Dendritic cell treated with granulocyte-macrophage colony-stimulating factor and Interleukin-4, amounts not matched to agents 40 ng/mL and 50 ng/mL, for 4 days (primary cell): Measurements from ENCODE around the gene PKD2.

Experiments
- H3K27ac Mint-ChIP-seq: one replicate; pipeline ENCODE4 v1.8.0; 2022; ENCODE audit warnings: mild to moderate bottlenecking, mixed read lengths
- H3K27me3 Mint-ChIP-seq: one replicate; pipeline ENCODE4 v1.8.0; 2022; ENCODE audit warnings: mild to moderate bottlenecking, mixed read lengths
- H3K36me3 Mint-ChIP-seq: one replicate; pipeline ENCODE4 v1.8.0; 2022; ENCODE audit warnings: low read depth, mixed read lengths
- H3K4me1 Mint-ChIP-seq: one replicate; pipeline ENCODE4 v1.8.0; 2022; ENCODE audit warnings: low read depth, mixed read lengths
- H3K4me3 Mint-ChIP-seq: one replicate; pipeline ENCODE4 v1.8.0; 2022; ENCODE audit warnings: mild to moderate bottlenecking, moderate library complexity, mixed read lengths
- H3K9me3 Mint-ChIP-seq: one replicate; pipeline ENCODE4 v1.8.0; 2022; ENCODE audit warnings: mixed read lengths
- intact Hi-C: fragments of 100-400 bp; cut with micrococcal nuclease; formaldehyde crosslinking; loops from one replicate; pipeline ENCODE4 v1.15.0; 2022

Gene PKD2

GRCh38 chr4:88005076-88005475 lies 2.4 kb upstream of the PKD2 start:
- H3K27ac Mint-ChIP-seq, result no peak overlapping the region
- peaks cover 9% of the 10 kb centered on the region for H3K27me3 Mint-ChIP-seq
- H3K9me3 Mint-ChIP-seq, result no peaks in the 10 kb centered on the region

DNA sequence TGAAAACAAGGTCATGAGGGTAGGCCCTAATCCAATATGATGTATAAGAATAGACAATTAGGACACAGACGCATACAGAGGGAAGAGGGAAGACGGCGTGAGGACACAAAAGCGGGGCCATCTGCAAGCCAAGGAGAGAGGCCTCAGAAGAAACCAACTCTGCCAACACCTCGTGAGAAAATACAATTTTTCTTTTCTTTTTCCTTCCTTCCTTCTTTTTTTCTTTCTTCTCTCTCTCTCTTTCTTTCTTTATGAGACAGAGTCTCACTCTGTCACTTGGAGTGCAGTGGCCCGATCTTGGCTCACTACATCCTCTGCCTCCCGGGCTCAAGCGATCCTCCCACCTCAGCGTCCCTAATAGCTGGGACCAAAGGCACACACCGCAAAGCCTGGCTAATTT lies 1.5 kb upstream of the PKD2 start:
- peaks cover 32% of the 10 kb centered on the region for H3K4me1 Mint-ChIP-seq
- no peak overlapping the region for H3K4me3 Mint-ChIP-seq
- H3K27me3 Mint-ChIP-seq, result peaks cover 9% of the 10 kb centered on the region
- H3K9me3 Mint-ChIP-seq, result no peaks in the 10 kb centered on the region
- peaks cover 13% of the 10 kb centered on the region for H3K36me3 Mint-ChIP-seq
- intact Hi-C loops, result loop anchor here (5.0 kb wide), 1 partner anchor 586 kb away; the partner anchor contains the start of gene HERC3
- no peak overlapping the region for H3K27ac Mint-ChIP-seq

More at GRCh38 chr4:88005076-88005475, 2.4 kb upstream of the PKD2 start:
- intact Hi-C loops, result loop anchor here (5.0 kb wide), 1 partner anchor 587 kb away; the partner anchor contains the start of gene HERC3
- Mint-ChIP-seq H3K4me3 (no peak overlapping the region), H3K4me1 (peaks cover 25% of the 10 kb centered on the region), H3K36me3 (peaks cover 8% of the 10 kb centered on the region)

GRCh38 chr4:88006956-88007303 lies 505 bp upstream of the PKD2 start:
- Mint-ChIP-seq H3K36me3 (peaks cover 15% of the 10 kb centered on the region), H3K27me3 (peaks cover 9% of the 10 kb centered on the region), H3K9me3 (no peaks in the 10 kb centered on the region), H3K27ac (peak overlapping the region; percentile 25), H3K4me3 (peak overlapping the region; percentile 65), H3K4me1 (peaks cover 41% of the 10 kb centered on the region)
- intact Hi-C loops, result loop anchor here (5.0 kb wide), 1 partner anchor 585 kb away; the partner anchor contains the start of gene HERC3

DNA sequence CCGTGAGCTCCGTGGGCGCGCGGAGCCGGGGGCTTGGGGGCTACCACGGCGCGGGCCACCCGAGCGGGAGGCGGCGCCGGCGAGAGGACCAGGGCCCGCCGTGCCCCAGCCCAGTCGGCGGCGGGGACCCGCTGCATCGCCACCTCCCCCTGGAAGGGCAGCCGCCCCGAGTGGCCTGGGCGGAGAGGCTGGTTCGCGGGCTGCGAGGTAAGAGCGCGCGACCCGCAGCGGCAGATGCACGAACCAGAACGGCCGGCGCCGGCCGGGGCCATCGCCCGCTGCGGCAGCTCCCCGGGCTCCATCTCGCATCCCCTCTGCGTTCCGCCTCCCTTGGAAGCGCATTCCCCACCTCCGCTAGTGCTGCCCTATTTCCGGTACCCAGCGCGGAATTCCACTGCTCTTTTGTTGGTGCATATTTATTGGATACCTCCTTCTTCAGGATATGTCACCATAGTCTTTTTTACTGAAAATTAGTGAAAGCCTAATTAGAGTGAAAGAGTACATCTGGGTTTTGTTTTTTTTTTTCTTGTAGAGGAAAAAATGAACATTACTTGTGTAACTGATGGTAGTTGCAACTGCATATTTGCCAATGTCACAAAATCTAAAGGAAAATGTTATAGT lies 797 bp downstream of the PKD2 start:
- Mint-ChIP-seq H3K27ac (peak overlapping the region; percentile 86), H3K9me3 (no peaks in the 10 kb centered on the region), H3K4me3 (peak overlapping the region; percentile 87), H3K27me3 (peaks cover 9% of the 10 kb centered on the region), H3K36me3 (peaks cover 20% of the 10 kb centered on the region), H3K4me1 (peaks cover 54% of the 10 kb centered on the region)
- intact Hi-C loops, result loop anchor here (5.0 kb wide), 1 partner anchor 584 kb away; the partner anchor contains the start of gene HERC3

DNA sequence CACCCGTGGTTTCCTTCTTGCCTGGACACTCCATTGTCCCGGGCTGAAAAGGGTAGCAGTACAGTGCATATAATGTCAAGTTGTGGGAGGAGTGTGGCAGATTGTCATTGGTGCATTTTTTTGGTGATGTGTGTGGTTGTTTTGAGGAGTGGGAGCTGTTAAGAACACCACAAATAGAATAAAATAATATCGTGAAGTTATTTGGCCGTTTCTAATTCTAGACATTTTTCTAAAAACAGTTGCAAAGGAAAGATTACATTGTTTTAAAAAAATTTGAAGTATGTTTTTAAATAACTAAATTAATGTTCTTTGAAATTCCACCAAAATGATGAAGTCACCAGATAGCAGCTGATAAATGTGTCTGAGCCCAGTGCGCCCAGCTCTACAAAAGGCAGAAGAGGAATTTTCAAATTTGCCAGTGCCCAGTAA lies 1.3 kb downstream of the PKD2 start:
- H3K9me3 Mint-ChIP-seq, result no peaks in the 10 kb centered on the region
- H3K4me3 Mint-ChIP-seq, result peak overlapping the region; percentile 87
- H3K27ac Mint-ChIP-seq, result peak overlapping the region; percentile 86
- intact Hi-C loops, result loop anchor here (5.0 kb wide), 1 partner anchor 584 kb away; the partner anchor contains the start of gene HERC3
- peaks cover 23% of the 10 kb centered on the region for H3K36me3 Mint-ChIP-seq
- H3K4me1 Mint-ChIP-seq, result peaks cover 58% of the 10 kb centered on the region
- peaks cover 9% of the 10 kb centered on the region for H3K27me3 Mint-ChIP-seq

DNA sequence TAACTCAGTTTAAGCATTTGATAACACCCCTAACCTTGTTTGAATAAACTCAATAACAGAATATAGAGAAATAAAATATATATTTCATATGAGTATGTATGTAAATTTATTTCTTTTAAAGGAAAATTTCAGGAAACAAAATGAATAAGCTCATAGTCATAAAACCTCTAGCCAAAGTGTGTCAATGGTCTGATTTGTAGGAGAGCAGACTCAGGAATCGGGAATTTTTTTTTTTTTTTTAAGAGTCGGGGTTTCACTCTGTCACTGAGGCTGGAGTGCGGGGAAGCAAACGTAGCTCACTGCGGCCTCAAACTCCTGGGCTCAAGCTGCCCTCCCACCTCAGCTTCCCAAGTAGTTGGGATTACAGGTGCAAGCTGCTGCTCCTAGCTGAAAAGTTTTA lies 2.4 kb downstream of the PKD2 start:
- peaks cover 23% of the 10 kb centered on the region for H3K36me3 Mint-ChIP-seq
- H3K4me1 Mint-ChIP-seq, result peaks cover 60% of the 10 kb centered on the region
- H3K27me3 Mint-ChIP-seq, result peaks cover 9% of the 10 kb centered on the region
- peak overlapping the region; percentile 6 for H3K4me3 Mint-ChIP-seq
- no peak overlapping the region for H3K27ac Mint-ChIP-seq
- intact Hi-C loops, result loop anchor here (5.0 kb wide), 1 partner anchor 582 kb away; the partner anchor contains the start of gene HERC3
- H3K9me3 Mint-ChIP-seq, result no peaks in the 10 kb centered on the region

DNA sequence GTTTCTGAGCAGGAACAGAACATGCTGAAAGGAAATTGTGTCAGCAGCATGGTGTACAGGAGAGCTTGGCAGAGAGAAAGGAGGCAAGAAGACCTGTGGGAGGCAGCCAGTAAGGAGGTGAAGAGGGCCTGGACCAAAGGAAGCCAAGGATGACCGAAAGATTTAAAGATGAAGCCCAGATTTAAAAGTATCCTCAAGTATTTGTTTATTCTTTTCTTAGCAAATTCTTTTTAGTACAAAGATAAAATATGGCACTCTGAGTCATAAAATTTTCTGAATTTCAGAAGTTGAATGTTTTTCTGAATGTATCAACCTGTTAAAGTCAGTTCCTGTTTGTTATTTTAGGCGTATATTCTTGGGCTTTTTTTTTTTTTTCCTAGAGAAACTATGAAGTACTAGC lies 3.5 kb downstream of the PKD2 start:
- intact Hi-C loops, result no loop called here
- Mint-ChIP-seq H3K36me3 (peaks cover 23% of the 10 kb centered on the region), H3K27ac (peak overlapping the region; percentile 68), H3K4me1 (peaks cover 60% of the 10 kb centered on the region), H3K9me3 (no peaks in the 10 kb centered on the region), H3K4me3 (peak overlapping the region; percentile 0), H3K27me3 (peaks cover 9% of the 10 kb centered on the region)

DNA sequence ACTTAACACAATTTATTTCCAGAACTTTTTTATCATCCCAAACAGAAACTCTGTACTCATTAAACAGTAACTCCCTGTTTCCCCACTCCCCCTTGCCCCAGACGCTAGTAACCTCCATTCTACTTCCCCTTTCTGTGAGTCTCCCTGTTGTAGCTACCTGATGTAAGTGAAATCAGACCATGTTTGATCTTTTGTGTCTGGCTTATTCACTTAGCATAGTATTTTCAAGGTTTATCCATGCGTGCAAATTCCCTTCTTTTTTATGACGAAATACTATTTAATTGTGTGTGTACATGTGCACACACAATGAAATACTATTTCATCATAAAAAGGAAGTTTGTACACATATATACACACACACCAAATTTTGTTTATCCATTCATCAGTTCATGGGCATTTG lies 5.2 kb downstream of the PKD2 start:
- intact Hi-C loops, result no loop called here
- Mint-ChIP-seq H3K27me3 (no peaks in the 10 kb centered on the region), H3K9me3 (no peaks in the 10 kb centered on the region), H3K4me3 (no peak overlapping the region), H3K36me3 (peaks cover 30% of the 10 kb centered on the region), H3K4me1 (peaks cover 61% of the 10 kb centered on the region), H3K27ac (no peak overlapping the region)

GRCh38 chr4:88014386-88014905 lies 7.0 kb downstream of the PKD2 start:
- Mint-ChIP-seq H3K4me3 (no peak overlapping the region), H3K4me1 (peaks cover 65% of the 10 kb centered on the region), H3K9me3 (no peaks in the 10 kb centered on the region), H3K36me3 (peaks cover 27% of the 10 kb centered on the region), H3K27ac (peak overlapping the region; percentile 68), H3K27me3 (no peaks in the 10 kb centered on the region)
- intact Hi-C loops, result no loop called here

DNA sequence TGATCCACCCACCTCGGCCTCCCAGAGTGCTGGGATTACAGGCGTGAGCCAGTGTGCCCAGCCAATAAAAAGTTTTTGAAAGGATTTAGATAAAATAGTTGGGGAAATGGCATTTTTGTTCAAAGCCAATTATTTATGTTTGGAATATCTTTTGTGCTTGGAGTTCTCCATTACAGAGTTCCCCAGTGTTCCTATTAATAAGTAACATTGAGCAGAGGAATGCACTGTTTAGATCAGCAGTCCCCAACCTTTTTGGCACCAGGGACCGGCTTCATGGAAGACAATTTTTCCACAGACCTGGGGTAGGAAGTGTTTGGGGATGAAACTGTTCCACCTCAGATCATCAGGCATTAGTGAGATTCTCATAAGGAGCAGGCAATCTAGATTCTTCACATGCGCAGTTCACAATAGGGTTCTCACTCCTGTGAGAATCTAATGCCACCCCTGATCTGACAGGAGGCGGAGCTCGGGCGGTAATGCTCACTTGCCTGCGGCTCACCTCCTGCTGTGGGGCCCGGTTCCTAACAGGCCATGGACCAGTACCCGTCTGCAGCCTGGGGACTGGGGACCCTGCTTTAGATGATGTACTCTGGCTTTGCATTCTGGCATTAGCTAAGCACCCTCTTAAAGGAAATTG lies 8.3 kb downstream of the PKD2 start:
- intact Hi-C loops, result no loop called here
- H3K4me1 Mint-ChIP-seq, result peaks cover 65% of the 10 kb centered on the region
- no peaks in the 10 kb centered on the region for H3K27me3 Mint-ChIP-seq
- H3K9me3 Mint-ChIP-seq, result no peaks in the 10 kb centered on the region
- H3K4me3 Mint-ChIP-seq, result no peak overlapping the region
- H3K36me3 Mint-ChIP-seq, result peaks cover 37% of the 10 kb centered on the region
- H3K27ac Mint-ChIP-seq, result no peak overlapping the region

DNA sequence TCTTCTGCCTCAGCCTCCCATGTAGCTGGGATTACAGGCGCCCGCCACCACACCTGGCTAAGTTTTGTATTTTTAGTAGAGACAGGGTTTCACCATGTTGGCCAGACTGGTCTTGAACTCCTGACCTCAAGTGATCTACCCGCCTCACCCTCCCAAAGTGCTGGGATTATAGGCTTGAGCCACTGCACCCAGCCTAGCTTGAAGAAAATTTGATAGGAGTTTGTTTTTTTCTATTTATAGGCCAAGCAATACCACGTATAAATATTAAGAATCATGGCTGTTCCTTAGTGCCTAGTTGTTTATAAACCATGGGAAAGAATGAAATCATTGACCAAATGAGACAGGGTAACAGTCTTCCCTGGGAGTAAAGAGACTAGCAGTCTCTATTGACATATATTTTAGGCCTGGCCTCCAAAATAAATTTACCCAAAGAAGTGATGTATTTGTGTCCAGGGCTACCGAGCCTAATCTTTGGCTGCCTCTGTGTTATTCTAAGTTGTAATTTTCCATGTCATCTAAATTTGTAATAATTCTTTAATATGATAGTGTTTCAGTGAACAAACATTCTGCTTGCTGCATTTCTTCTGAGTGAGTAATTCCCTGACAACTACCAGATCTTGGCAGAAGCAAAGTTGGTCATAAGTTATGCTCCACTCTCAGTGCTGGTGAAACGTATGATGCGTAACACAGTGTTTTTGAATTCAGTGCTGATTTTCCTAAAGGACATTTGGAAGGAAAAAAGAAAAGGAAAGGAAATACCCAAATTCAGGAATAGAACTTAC lies 10.3 kb downstream of the PKD2 start:
- Mint-ChIP-seq H3K27ac (no peak overlapping the region), H3K27me3 (no peaks in the 10 kb centered on the region), H3K4me3 (no peak overlapping the region), H3K9me3 (no peaks in the 10 kb centered on the region), H3K36me3 (peaks cover 49% of the 10 kb centered on the region), H3K4me1 (peaks cover 56% of the 10 kb centered on the region)
- intact Hi-C loops, result no loop called here

DNA sequence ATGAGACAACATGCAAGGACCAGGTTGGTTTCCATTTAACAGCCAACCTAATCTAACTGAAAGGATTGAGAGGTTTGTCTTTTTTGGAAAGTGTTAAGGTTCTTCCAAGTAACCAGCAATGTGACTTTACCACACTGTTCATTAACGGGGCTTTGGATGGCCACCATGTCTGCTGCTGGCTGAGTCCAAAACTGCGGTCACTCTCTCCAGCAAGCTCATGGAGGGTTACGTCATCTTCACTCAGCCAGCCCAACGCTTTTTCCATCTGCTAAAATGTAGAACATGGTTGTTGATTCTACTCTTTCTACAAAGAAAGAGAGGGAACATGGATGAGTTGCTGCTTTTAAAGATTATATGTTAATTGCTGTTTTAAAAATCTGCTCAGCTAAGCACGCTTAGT lies 11.0 kb downstream of the PKD2 start:
- H3K9me3 Mint-ChIP-seq, result no peaks in the 10 kb centered on the region
- no peak overlapping the region for H3K27ac Mint-ChIP-seq
- no peak overlapping the region for H3K4me3 Mint-ChIP-seq
- intact Hi-C loops, result no loop called here
- peaks cover 49% of the 10 kb centered on the region for H3K4me1 Mint-ChIP-seq
- H3K36me3 Mint-ChIP-seq, result peaks cover 49% of the 10 kb centered on the region
- H3K27me3 Mint-ChIP-seq, result no peaks in the 10 kb centered on the region

DNA sequence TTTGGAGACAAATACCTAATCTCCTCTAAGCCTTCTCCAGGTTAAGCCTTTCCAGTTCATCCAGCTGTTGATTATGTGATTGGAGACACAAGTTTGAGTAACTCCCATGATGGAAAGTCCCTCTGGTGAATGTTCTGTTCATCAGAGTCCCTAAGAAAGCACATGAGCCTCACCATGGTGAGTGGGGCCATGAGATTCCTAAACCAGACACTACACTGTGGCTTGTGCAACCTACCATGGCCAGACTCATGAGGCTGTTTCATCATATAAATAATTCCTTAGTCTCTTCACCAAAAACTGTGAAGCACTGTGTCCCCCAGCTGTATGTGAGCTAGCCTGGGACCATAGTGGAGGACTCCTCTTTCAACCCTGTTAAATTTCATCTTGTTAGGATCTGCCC lies 14.4 kb downstream of the PKD2 start:
- Mint-ChIP-seq H3K4me3 (no peak overlapping the region), H3K27ac (peak overlapping the region; percentile 65), H3K27me3 (no peaks in the 10 kb centered on the region), H3K9me3 (peaks cover 15% of the 10 kb centered on the region), H3K36me3 (peaks cover 77% of the 10 kb centered on the region), H3K4me1 (peaks cover 33% of the 10 kb centered on the region)
- intact Hi-C loops, result loop anchor here (10.0 kb wide), 1 partner anchor 287 kb away; no protein-coding TSS in a partner anchor
